ENCODE measurements around the gene SLC35F3. TPM values are rescaled to one million over a fixed set of nuclear protein-coding genes. Genes with fewer than 3 reads are reported as not detected.

The SLC35F3 gene
- total and polyA plus RNA-seq, 9 of the 15 experiments (the other 6 are each of a cell fraction or from before 2014, with no cell fraction given): 0.04 to 0.07 (median 0.04) TPM; not detected in 6

DNA sequence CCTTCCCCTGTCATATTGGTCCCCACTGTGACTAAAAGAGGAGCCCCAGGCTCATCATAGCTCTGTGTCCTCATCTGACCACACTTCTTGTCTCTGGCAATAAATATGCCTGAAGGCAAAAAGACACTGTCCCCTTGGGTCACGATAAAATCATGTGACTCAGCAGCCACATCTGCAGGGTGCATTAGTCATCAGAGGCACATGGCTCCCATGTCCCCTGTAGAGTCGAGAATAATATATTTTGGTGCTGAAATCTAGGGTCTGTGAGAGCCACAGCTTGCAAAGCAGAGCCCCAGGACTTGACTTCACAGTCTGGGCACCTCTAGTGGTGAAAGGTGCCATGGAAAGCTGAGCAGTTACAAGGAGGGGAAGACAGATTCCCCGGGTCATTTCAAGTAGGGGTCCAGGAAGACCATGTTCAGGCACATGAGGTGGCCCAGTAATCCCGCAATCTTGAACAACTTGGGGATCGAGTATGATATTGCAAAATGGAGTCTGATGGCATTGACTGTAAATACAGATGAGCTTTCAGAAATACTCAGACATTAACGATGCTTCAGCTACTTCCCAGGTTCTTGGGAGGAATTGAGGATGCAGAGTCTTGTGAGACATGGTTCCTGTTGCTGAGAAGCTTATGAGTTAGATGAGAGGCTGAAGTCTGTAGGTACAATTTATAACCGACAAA lies 68.6 kb downstream of the SLC35F3 start (continued):
- TF ChIP-seq, protein P1, sequence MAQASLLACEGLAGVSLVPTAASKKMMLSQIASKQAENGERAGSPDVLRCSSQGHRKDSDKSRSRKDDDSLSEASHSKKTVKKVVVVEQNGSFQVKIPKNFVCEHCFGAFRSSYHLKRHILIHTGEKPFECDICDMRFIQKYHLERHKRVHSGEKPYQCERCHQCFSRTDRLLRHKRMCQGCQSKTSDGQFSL (CRISPR knock-in tag; IDR thresholded peaks at IDR 0.05): no peak
- TF ChIP-seq, protein P1 (tag; IDR thresholded peaks at IDR 0.05): no peak
- TF ChIP-seq, protein P2, sequence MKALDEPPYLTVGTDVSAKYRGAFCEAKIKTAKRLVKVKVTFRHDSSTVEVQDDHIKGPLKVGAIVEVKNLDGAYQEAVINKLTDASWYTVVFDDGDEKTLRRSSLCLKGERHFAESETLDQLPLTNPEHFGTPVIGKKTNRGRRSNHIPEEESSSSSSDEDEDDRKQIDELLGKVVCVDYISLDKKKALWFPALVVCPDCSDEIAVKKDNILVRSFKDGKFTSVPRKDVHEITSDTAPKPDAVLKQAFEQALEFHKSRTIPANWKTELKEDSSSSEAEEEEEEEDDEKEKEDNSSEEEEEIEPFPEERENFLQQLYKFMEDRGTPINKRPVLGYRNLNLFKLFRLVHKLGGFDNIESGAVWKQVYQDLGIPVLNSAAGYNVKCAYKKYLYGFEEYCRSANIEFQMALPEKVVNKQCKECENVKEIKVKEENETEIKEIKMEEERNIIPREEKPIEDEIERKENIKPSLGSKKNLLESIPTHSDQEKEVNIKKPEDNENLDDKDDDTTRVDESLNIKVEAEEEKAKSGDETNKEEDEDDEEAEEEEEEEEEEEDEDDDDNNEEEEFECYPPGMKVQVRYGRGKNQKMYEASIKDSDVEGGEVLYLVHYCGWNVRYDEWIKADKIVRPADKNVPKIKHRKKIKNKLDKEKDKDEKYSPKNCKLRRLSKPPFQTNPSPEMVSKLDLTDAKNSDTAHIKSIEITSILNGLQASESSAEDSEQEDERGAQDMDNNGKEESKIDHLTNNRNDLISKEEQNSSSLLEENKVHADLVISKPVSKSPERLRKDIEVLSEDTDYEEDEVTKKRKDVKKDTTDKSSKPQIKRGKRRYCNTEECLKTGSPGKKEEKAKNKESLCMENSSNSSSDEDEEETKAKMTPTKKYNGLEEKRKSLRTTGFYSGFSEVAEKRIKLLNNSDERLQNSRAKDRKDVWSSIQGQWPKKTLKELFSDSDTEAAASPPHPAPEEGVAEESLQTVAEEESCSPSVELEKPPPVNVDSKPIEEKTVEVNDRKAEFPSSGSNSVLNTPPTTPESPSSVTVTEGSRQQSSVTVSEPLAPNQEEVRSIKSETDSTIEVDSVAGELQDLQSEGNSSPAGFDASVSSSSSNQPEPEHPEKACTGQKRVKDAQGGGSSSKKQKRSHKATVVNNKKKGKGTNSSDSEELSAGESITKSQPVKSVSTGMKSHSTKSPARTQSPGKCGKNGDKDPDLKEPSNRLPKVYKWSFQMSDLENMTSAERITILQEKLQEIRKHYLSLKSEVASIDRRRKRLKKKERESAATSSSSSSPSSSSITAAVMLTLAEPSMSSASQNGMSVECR (CRISPR knock-in tag; IDR thresholded peaks at IDR 0.05): no peak
- TF ChIP-seq ZBED1 (IDR thresholded peaks at IDR 0.05) (no peak), NONO (IDR thresholded peaks at IDR 0.05; ENCODE audit: low read depth in 2 of 2, low read length in 1 of 2) (no peak), PHB (CRISPR knock-in tag; IDR thresholded peaks at IDR 0.05) (no peak), CEBPG (CRISPR knock-in tag; IDR thresholded peaks at IDR 0.05) (no peak), CEBPG (tag; conservative IDR thresholded peaks at IDR 0.05 in 1 of 2, IDR thresholded peaks at IDR 0.05 in 1 of 2) (peak in 1 of 2 experiments; percentile 14; a peak in 1 of 4 replicates), ZNF41 (CRISPR knock-in tag; conservative IDR thresholded peaks at IDR 0.05) (peak; percentile 39; the same call in 1 of the 2 replicates), FOXA1 (IDR thresholded peaks at IDR 0.05; ENCODE audit: borderline replicate concordance) (no peak), HNRNPH1 (optimal IDR thresholded peaks at IDR 0.05; ENCODE audit: low read depth, low read length) (no peak), RNF2 (IDR thresholded peaks at IDR 0.05) (peak; percentile 90)
- TF ChIP-seq, protein P3, sequence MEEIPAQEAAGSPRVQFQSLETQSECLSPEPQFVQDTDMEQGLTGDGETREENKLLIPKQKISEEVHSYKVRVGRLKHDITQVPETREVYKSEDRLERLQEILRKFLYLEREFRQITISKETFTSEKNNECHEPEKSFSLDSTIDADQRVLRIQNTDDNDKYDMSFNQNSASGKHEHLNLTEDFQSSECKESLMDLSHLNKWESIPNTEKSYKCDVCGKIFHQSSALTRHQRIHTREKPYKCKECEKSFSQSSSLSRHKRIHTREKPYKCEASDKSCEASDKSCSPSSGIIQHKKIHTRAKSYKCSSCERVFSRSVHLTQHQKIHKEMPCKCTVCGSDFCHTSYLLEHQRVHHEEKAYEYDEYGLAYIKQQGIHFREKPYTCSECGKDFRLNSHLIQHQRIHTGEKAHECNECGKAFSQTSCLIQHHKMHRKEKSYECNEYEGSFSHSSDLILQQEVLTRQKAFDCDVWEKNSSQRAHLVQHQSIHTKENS (CRISPR knock-in tag; IDR thresholded peaks at IDR 0.05): no peak
- TF ChIP-seq, protein P4, sequence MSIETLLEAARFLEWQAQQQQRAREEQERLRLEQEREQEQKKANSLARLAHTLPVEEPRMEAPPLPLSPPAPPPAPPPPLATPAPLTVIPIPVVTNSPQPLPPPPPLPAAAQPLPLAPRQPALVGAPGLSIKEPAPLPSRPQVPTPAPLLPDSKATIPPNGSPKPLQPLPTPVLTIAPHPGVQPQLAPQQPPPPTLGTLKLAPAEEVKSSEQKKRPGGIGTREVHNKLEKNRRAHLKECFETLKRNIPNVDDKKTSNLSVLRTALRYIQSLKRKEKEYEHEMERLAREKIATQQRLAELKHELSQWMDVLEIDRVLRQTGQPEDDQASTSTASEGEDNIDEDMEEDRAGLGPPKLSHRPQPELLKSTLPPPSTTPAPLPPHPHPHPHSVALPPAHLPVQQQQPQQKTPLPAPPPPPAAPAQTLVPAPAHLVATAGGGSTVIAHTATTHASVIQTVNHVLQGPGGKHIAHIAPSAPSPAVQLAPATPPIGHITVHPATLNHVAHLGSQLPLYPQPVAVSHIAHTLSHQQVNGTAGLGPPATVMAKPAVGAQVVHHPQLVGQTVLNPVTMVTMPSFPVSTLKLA (conservative IDR thresholded peaks at IDR 0.05): peak; percentile 74 to 87
- TF ChIP-seq, protein P5, sequence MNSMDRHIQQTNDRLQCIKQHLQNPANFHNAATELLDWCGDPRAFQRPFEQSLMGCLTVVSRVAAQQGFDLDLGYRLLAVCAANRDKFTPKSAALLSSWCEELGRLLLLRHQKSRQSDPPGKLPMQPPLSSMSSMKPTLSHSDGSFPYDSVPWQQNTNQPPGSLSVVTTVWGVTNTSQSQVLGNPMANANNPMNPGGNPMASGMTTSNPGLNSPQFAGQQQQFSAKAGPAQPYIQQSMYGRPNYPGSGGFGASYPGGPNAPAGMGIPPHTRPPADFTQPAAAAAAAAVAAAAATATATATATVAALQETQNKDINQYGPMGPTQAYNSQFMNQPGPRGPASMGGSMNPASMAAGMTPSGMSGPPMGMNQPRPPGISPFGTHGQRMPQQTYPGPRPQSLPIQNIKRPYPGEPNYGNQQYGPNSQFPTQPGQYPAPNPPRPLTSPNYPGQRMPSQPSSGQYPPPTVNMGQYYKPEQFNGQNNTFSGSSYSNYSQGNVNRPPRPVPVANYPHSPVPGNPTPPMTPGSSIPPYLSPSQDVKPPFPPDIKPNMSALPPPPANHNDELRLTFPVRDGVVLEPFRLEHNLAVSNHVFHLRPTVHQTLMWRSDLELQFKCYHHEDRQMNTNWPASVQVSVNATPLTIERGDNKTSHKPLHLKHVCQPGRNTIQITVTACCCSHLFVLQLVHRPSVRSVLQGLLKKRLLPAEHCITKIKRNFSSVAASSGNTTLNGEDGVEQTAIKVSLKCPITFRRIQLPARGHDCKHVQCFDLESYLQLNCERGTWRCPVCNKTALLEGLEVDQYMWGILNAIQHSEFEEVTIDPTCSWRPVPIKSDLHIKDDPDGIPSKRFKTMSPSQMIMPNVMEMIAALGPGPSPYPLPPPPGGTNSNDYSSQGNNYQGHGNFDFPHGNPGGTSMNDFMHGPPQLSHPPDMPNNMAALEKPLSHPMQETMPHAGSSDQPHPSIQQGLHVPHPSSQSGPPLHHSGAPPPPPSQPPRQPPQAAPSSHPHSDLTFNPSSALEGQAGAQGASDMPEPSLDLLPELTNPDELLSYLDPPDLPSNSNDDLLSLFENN (IDR thresholded peaks at IDR 0.05; ENCODE audit: low read depth in 2 of 2, low read length in 2 of 2): no peak

Measured in K562 (cell line).